HG02588 (cell line): Measurements from ENCODE around the gene EXOC6.
"Not testable (repeated sequence)": the region's sequence is repeated elsewhere in the genome, so short reads cannot be mapped to it uniquely, and the experiment has no call there.

Source experiments
- ATAC-seq: cut with Tn5 transposase; IDR thresholded peaks from one replicate; pipeline ENCODE4 v1.9.1; 2021; ENCODE audit warnings: mild to moderate bottlenecking, moderate library complexity; ENCODE audit not compliant: unreplicated experiment

EXOC6 gene

DNA sequence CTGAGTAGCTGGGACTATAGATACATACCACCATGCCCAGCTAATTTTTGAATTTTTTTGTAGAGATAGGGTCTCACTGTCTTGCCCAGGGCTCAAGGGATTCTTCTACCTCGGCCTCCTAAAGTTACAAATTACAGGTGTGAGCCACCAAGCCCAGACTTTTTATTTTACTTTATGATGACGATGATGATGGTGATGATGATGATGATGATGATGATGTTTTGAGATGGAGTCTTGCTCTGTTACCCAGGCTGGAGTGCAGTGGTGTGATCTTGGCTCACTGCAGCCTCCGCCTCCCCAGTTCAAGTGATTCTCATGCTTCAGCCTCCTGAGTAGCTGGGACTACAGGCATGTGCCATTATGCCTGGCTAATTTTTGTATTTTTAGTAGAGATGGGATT, 252.8 kb downstream of the EXOC6 start:
- ATAC-seq, result not testable (repeated sequence)

DNA sequence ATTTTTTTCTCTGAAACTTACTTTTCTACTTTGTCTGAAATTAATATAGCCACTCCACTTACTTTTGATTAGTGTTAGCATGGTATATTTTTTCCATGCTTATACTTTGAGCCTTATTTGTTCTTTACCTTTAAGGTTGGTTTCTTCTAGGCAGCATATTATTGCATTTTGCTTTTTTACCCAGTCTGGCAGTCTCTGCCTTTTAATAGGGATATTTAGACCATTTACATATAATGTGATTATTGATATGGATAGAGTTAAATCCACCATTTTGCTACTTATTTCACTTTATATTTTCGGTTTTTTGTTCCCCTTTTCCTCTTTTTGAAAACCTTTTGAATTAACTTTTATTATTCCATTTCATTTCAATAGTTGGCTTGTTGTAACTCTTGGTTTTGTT, 255.6 kb downstream of the EXOC6 start:
- no peak for ATAC-seq

DNA sequence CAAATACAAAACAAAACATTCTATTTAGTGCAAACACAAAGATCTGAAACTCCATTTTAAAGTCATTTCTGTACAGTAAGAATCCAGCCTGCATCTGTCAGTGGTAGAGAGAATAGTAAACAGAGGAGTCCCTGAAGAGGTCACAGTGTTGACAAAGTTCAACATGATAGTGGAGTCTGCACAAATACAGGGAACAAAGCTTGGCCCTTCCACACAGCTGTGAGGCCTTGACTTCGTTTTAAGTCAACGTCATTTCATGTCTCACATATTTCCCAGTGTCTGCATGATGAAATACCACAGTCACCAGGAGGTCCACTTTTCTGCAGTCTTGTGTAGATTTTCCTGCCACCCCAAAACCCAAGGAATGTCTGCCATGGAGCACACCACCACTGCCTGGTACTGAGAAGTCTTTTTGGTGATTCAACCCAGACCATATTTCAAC, 258.3 kb downstream of the EXOC6 start:
- ATAC-seq, result peak; percentile 65
